ENCODE results near the gene KHSRP.

KHSRP gene

DNA sequence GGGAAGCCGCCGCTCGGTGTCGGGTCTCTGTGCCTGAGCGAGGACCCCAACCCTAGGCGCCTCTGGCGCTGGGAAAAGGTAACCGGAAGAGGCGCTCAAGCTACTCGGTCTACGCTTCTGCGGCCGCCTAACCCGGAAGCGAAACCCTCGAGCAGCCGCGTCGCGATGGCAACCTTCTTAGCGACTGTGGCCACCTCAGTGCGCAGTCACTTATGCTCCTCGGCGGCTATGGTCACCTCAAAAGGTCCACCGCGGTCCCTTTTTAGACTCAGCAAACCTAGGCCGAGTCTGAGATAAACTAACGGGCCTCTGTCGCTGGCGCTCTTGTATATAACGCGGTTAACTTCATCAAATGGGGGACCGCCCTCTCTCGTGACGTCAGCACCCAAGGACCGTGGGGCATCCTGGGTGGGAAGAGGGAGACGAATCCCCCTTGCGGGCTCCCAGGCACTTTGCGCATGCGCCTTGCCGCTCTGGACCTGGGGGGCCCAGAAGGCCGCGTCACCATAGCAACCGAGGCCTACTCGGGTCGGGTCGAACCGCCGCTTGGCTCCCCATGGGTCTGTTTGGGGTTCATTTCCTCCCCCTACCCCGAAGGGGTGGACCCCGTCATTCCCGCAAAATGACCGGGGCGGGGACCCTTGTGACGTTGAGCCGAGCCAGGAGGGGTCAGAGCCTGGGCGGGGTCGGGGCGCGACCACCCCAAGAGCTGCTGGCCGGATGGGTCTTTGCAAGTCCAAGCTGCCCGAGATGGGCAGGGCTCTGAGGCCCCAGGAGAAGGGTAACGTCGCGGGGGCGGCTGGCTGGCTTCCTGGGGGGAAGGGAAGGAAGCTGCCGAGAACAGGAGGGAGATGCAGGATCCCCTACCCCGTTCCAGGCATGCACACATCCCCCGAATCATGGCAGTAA is 31.3 kb downstream of the KHSRP start, which contains the start of gene GTF2F1:
TSS of gene GTF2F1 (minus strand) at position 91 of the 909 bp plus-strand sequence. CDS start 169 bp downstream, outside the sequence.
- TF ChIP-seq FOXM1 (IDR thresholded peaks at IDR 0.05; ENCODE audit: borderline replicate concordance) = no peak
- TF ChIP-seq HDGF (IDR thresholded peaks at IDR 0.05; ENCODE audit: borderline replicate concordance) = no peak
- peak; percentile 68 for TF ChIP-seq L3MBTL2 (conservative IDR thresholded peaks at IDR 0.05)
- peak; percentile 70 for TF ChIP-seq ELF4 (IDR thresholded peaks at IDR 0.05)
- TF ChIP-seq LEF1 (IDR thresholded peaks at IDR 0.05; ENCODE audit: borderline replicate concordance) = no peak
- DNase-seq (ENCODE audit: extremely low spot score) = peak; percentile 99
- CTCF ChIA-PET = no interaction called here
- POLR2A ChIA-PET = interaction anchor here (0.8 to 3.2 kb wide), 9 partner anchors 10 to 66 kb away, joined by 3 to 20 read pairs (median 4); partner anchors contain the start of genes ALKBH7, KHSRP and SLC25A23

DNA sequence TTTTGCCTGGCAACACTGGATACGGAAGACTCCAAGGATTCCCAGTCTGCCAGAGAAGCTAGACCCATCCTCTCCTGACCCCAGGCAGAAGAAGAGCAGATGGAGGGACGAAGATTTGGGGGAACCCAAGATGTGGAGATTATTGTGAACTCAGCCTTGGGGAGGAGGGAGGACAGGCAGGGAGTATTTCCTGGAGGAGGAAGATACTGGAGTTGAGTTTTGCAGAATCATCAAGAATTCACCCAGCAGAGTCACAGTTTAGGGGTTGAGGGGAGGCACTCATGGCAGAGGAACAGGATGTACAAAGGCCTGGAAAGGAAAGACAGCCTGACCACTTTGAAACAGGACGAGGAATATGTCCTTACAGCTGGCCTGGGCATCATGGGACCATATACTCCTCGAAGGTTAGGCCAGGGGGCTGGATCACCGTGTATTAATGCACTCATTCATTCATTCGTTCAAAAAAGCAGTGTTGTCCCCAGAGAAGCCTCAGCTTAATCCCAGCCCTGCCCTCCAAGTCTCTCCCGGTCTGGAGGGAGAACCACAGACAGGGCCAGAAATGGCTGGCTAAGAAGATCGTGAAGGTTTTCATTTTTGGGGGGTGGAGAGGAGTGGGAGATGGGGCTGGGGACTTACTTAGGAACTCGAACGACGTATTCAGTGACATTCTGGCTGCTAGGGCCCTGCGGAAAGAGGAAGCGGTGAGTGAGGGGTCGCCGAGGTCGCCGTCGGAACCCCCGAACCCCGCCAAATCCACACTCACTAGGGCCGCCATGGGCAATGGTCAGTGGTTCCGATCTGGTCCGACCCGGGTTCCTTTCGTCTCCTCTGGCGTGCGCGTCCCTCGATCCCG is 32.2 kb downstream of the KHSRP start:
- ChIA-PET CTCF (no interaction called here), POLR2A (interaction anchor here (1.1 to 3.2 kb wide), 5 partner anchors 10 to 33 kb away, joined by 4 to 20 read pairs (median 8); partner anchors contain the start of genes ALKBH7 and KHSRP)

DNA sequence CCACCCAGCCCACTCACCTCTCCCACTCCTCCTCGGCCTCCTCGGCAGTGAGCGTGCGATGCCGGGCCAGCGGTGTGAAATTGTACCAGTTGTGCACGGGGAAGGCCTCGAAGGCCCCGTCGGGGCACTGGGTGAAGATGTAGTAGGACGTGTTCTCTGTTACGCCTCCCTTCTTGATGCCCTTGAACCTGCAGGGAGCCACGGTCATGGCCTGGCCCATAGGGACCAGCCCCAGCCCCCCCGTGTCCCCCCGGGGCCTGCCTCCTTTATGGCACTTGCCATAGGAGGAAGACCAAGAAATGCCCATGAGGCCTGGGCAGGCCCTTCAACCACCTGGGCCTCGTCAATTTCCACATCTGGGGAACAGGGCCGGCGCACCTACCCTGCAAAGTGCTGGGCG is 37.2 kb downstream of the KHSRP start:
- TF ChIP-seq BHLHE40 (IDR thresholded peaks at IDR 0.05; ENCODE audit: borderline replicate concordance) (no peak), LEF1 (IDR thresholded peaks at IDR 0.05; ENCODE audit: borderline replicate concordance) (no peak), ELF4 (IDR thresholded peaks at IDR 0.05) (no peak), NFRKB (IDR thresholded peaks at IDR 0.05) (no peak), ARNT (IDR thresholded peaks at IDR 0.05) (no peak)
- POLR2A ChIA-PET = interaction anchor here (0.9 kb wide), 1 partner anchor 10 kb away, joined by 3 read pairs; no protein-coding TSS in a partner anchor
- no peak for DNase-seq (ENCODE audit: extremely low spot score)
- CTCF ChIA-PET = no interaction called here

More for the DNA sequence above, 32.2 kb downstream of the KHSRP start:
- DNase-seq (ENCODE audit: extremely low spot score) = no peak
- TF ChIP-seq SUZ12 (IDR thresholded peaks at IDR 0.05) (no peak), ARNT (IDR thresholded peaks at IDR 0.05) (no peak), BHLHE40 (IDR thresholded peaks at IDR 0.05; ENCODE audit: borderline replicate concordance) (no peak)

DNA sequence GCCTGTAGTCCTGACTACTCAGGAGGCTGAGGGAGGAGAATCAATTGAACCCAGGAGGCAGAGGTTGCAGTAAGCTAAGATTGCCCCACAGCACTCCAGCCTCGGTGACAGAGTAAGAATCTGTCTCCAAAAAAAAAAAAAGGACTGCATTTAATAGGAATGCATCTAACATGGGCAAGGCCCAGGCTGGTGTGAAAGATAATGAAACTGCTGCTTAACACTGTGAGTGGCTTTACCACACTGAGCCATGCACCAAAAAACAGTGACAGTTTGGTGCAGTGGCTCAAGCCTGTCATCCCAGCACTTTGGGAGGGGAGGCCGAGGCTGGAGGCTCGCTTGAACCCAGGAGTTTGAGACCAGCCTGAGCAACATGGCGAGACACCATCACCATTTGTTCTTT is 40.2 kb downstream of the KHSRP start:
- ChIA-PET POLR2A (no interaction called here), CTCF (no interaction called here)
- TF ChIP-seq SP1 (IDR thresholded peaks at IDR 0.05) = no peak
- TF ChIP-seq FOXM1 (IDR thresholded peaks at IDR 0.05; ENCODE audit: borderline replicate concordance) = no peak
- TF ChIP-seq ARNT (IDR thresholded peaks at IDR 0.05) = no peak
- no peak for TF ChIP-seq TARDBP (IDR thresholded peaks at IDR 0.05)
- TF ChIP-seq ELF4 (IDR thresholded peaks at IDR 0.05) = no peak
- TF ChIP-seq HDGF (IDR thresholded peaks at IDR 0.05; ENCODE audit: borderline replicate concordance) = no peak
- TF ChIP-seq SUZ12 (IDR thresholded peaks at IDR 0.05) = no peak
- no peak for TF ChIP-seq L3MBTL2 (conservative IDR thresholded peaks at IDR 0.05)
- TF ChIP-seq BHLHE40 (IDR thresholded peaks at IDR 0.05; ENCODE audit: borderline replicate concordance) = no peak
- no peak for TF ChIP-seq NFRKB (IDR thresholded peaks at IDR 0.05)
- TF ChIP-seq LEF1 (IDR thresholded peaks at IDR 0.05; ENCODE audit: borderline replicate concordance) = no peak
- TF ChIP-seq FOXA1 (IDR thresholded peaks at IDR 0.05) = no peak
- TF ChIP-seq ZNF384 (IDR thresholded peaks at IDR 0.05) = no peak
- TF ChIP-seq, protein P1, sequence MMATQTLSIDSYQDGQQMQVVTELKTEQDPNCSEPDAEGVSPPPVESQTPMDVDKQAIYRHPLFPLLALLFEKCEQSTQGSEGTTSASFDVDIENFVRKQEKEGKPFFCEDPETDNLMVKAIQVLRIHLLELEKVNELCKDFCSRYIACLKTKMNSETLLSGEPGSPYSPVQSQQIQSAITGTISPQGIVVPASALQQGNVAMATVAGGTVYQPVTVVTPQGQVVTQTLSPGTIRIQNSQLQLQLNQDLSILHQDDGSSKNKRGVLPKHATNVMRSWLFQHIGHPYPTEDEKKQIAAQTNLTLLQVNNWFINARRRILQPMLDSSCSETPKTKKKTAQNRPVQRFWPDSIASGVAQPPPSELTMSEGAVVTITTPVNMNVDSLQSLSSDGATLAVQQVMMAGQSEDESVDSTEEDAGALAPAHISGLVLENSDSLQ (IDR thresholded peaks at IDR 0.05) = no peak
- DNase-seq (ENCODE audit: extremely low spot score) = no peak

DNA sequence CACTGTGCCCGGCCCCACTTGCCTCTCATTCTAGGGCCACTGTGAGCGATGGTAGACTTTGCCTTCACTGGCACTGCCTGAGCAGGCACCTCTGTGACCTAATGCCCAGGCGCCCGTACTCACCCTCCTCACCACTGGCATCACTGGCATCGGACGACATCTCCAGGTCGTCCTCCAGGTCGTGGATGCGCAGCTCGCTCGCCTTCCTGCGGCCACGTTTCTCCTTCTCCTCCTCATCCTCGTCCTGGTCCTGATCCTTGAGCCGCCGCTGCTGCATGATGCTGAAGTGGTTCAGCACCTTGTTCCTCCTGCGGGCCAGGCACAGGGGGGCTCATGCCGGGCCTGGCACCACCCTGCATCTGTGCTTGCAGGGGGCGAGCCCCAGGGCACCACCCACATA is 41.4 kb downstream of the KHSRP start:
- no peak for TF ChIP-seq BHLHE40 (IDR thresholded peaks at IDR 0.05; ENCODE audit: borderline replicate concordance)
- no peak for DNase-seq (ENCODE audit: extremely low spot score)
- ChIA-PET CTCF (no interaction called here), POLR2A (no interaction called here)

DNA sequence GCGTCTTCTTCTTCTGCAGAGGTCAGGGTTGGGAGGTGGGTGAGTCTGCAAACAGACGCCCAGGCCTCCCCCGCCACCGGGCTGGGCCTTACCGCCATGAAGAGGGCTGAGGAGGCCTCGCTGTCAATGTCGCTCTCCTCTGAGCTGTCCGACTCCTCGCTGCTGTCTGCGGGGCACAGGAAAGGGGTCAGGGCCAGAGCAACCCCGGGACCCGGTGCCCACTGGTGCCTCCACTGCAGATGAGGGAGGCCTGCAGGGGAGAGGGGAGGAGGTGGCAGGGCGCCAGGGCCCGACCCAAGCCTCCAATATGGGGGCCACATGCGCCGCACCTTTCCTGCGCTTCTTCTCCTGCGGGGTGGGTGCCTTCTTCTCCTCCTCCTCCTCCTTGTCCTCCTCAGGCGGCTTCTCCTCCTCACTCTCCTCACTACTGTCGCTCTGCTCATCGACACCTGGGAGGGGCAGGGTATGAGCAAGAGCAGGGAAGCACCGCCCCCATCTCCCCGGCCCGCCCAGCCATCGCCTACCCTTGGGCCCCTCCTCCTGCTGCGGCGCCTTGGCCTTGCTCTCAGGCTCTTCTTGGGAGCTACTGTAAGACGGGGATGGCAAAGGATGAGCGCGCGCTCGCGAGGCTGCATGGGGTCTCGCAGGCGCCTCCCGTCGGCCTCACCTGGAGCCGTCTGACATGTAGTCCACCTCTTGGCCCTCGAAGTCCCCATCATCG is 43.4 kb downstream of the KHSRP start:
- ChIA-PET POLR2A (interaction anchor here (0.7 kb wide), 1 partner anchor 9 kb away, joined by 3 read pairs; the partner anchor contains the start of gene ALKBH7), CTCF (no interaction called here)
- TF ChIP-seq FOXM1 (IDR thresholded peaks at IDR 0.05; ENCODE audit: borderline replicate concordance) (no peak), NFRKB (IDR thresholded peaks at IDR 0.05) (no peak), SP1 (IDR thresholded peaks at IDR 0.05) (no peak), LEF1 (IDR thresholded peaks at IDR 0.05; ENCODE audit: borderline replicate concordance) (no peak), SUZ12 (IDR thresholded peaks at IDR 0.05) (no peak), FOXK2 (IDR thresholded peaks at IDR 0.05) (no peak), BHLHE40 (IDR thresholded peaks at IDR 0.05; ENCODE audit: borderline replicate concordance) (no peak), ELF4 (IDR thresholded peaks at IDR 0.05) (no peak), TARDBP (IDR thresholded peaks at IDR 0.05) (no peak)
- DNase-seq (ENCODE audit: extremely low spot score) = no peak

DNA sequence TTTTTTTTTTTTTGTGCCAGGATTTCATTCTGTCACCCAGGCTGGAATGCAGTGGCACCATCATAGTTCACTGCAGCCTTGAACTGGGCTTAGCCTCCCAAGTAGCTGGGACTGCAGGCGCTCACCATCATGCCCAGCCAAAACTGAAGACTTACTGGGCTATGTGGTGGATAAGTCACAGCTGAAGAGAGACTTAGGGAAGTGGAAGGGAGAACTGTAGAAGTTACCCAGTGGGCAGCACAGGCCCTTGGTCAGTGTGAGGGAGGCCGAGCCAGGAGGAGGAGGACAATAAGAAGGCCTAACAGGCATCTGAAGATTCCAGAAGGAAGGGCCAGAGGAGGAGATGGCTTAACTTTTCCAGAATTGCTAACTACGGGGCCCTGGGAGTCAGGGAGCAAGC is 44.9 kb downstream of the KHSRP start:
- no peak for DNase-seq (ENCODE audit: extremely low spot score)
- CTCF ChIA-PET = no interaction called here
- no peak for TF ChIP-seq TARDBP (IDR thresholded peaks at IDR 0.05)
- TF ChIP-seq FOXK2 (IDR thresholded peaks at IDR 0.05) = no peak
- no peak for TF ChIP-seq SUZ12 (IDR thresholded peaks at IDR 0.05)
- TF ChIP-seq FOXA1 (IDR thresholded peaks at IDR 0.05) = no peak
- no peak for TF ChIP-seq FOXM1 (IDR thresholded peaks at IDR 0.05; ENCODE audit: borderline replicate concordance)
- TF ChIP-seq ARNT (IDR thresholded peaks at IDR 0.05) = no peak
- TF ChIP-seq LEF1 (IDR thresholded peaks at IDR 0.05; ENCODE audit: borderline replicate concordance) = no peak
- TF ChIP-seq SP1 (IDR thresholded peaks at IDR 0.05) = no peak
- no peak for TF ChIP-seq CTBP1 (IDR thresholded peaks at IDR 0.05; ENCODE audit: borderline replicate concordance)
- no peak for TF ChIP-seq BHLHE40 (IDR thresholded peaks at IDR 0.05; ENCODE audit: borderline replicate concordance)
- no peak for TF ChIP-seq HDGF (IDR thresholded peaks at IDR 0.05; ENCODE audit: borderline replicate concordance)
- POLR2A ChIA-PET = interaction anchor here (1.8 kb wide), 1 partner anchor 14 kb away, joined by 7 read pairs; the partner anchor contains the start of gene GTF2F1
